ENCODE measurements around the gene TWIST2.

Gene TWIST2

DNA sequence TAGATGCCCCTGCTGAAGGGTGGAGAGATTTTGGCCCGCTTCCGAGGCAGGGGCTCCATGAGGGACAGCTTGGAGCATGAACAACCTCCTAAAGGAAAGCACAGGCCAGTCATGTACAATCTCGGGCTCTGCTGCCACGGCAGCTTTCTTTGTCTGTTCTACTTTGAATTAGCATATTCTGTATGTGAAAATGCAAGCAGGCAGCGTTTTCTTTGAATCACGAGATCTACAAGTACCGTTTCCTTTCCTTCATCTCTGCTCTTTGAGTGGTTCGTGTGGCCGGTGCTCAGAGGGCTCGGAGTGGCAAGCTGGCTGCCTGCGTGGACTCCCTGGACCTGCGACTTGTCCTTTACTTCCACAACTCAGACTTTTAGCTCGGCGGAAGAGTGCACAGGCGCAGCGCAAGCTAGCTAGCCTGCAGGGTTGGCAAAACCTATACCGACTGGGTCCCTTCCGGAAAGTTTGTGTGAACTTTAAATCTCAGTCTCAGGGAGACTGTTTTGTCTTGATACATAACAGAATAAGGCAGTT, 6.9 kb downstream of the TWIST2 start:
- Histone ChIP-seq H3K4me3 (ENCODE audit: low read depth, low read length, poor library complexity, severe bottlenecking) (no peak overlapping the region), H3K9ac (ENCODE audit: low read length) (no peak overlapping the region), H3K27ac (ENCODE audit: low read depth, low read length, poor library complexity, severe bottlenecking) (no peak overlapping the region), H3K27me3 (ENCODE audit: insufficient read depth, low read length) (no peaks in the 10 kb centered on the region), H3K4me2 (ENCODE audit: low read length) (no peak overlapping the region), H2AFZ (ENCODE audit: low read length) (no peak overlapping the region), H3K9me2 (ENCODE audit: low read depth, low read length) (no peaks in the 10 kb centered on the region), H3K36me3 (ENCODE audit: insufficient read depth, low read length) (no peaks in the 10 kb centered on the region), H3K4me1 (ENCODE audit: insufficient read depth, low read length, severe bottlenecking) (no peaks in the 10 kb centered on the region), H3K79me2 (ENCODE audit: insufficient read depth, low read length) (no peaks in the 10 kb centered on the region), H3F3A (ENCODE audit: insufficient read depth, low read length) (no peaks in the 10 kb centered on the region), H4K20me1 (ENCODE audit: insufficient read depth, low read length) (no peaks in the 10 kb centered on the region), H3K9me3 (ENCODE audit: low read length) (no peaks in the 10 kb centered on the region)
- no peak for TF ChIP-seq EZH2 (IDR thresholded peaks at IDR 0.05; ENCODE audit: borderline replicate concordance, low read length)
- TF ChIP-seq, protein P1, sequence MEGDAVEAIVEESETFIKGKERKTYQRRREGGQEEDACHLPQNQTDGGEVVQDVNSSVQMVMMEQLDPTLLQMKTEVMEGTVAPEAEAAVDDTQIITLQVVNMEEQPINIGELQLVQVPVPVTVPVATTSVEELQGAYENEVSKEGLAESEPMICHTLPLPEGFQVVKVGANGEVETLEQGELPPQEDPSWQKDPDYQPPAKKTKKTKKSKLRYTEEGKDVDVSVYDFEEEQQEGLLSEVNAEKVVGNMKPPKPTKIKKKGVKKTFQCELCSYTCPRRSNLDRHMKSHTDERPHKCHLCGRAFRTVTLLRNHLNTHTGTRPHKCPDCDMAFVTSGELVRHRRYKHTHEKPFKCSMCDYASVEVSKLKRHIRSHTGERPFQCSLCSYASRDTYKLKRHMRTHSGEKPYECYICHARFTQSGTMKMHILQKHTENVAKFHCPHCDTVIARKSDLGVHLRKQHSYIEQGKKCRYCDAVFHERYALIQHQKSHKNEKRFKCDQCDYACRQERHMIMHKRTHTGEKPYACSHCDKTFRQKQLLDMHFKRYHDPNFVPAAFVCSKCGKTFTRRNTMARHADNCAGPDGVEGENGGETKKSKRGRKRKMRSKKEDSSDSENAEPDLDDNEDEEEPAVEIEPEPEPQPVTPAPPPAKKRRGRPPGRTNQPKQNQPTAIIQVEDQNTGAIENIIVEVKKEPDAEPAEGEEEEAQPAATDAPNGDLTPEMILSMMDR (IDR thresholded peaks at IDR 0.05; ENCODE audit: low read length): no peak

DNA sequence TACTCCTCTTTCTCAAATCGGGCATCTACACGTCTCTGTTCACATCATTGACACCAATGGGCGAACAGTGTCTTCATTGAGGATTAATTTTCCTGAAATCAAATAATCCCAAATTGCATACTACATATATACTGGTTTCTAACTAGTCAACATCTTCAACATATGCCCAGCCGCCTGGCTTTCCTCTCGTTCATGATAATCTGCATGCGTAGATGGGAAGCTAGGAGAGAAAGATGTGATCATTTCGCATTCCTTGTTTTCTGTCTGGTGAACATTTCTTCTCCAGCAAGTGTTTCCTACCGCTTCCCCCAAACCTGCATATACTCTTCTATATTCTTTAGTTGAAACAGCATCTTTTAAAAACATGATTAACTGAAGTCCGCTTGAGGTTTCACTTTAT, 7.4 kb downstream of the TWIST2 start:
- Histone ChIP-seq H2AFZ (ENCODE audit: low read length) (no peak overlapping the region), H3K4me1 (ENCODE audit: insufficient read depth, low read length, severe bottlenecking) (no peaks in the 10 kb centered on the region), H3K9me2 (ENCODE audit: low read depth, low read length) (no peaks in the 10 kb centered on the region), H3K9ac (ENCODE audit: low read length) (no peak overlapping the region), H3K9me3 (ENCODE audit: low read length) (no peaks in the 10 kb centered on the region), H4K20me1 (ENCODE audit: insufficient read depth, low read length) (no peaks in the 10 kb centered on the region), H3K27me3 (ENCODE audit: insufficient read depth, low read length) (no peaks in the 10 kb centered on the region), H3K4me3 (ENCODE audit: low read depth, low read length, poor library complexity, severe bottlenecking) (no peak overlapping the region), H3K36me3 (ENCODE audit: insufficient read depth, low read length) (no peaks in the 10 kb centered on the region), H3F3A (ENCODE audit: insufficient read depth, low read length) (no peaks in the 10 kb centered on the region), H3K4me2 (ENCODE audit: low read length) (no peak overlapping the region), H3K27ac (ENCODE audit: low read depth, low read length, poor library complexity, severe bottlenecking) (no peak overlapping the region), H3K79me2 (ENCODE audit: insufficient read depth, low read length) (no peaks in the 10 kb centered on the region)
- TF ChIP-seq EZH2 (IDR thresholded peaks at IDR 0.05; ENCODE audit: borderline replicate concordance, low read length): no peak
- TF ChIP-seq, protein P1 (IDR thresholded peaks at IDR 0.05; ENCODE audit: low read length): no peak

DNA sequence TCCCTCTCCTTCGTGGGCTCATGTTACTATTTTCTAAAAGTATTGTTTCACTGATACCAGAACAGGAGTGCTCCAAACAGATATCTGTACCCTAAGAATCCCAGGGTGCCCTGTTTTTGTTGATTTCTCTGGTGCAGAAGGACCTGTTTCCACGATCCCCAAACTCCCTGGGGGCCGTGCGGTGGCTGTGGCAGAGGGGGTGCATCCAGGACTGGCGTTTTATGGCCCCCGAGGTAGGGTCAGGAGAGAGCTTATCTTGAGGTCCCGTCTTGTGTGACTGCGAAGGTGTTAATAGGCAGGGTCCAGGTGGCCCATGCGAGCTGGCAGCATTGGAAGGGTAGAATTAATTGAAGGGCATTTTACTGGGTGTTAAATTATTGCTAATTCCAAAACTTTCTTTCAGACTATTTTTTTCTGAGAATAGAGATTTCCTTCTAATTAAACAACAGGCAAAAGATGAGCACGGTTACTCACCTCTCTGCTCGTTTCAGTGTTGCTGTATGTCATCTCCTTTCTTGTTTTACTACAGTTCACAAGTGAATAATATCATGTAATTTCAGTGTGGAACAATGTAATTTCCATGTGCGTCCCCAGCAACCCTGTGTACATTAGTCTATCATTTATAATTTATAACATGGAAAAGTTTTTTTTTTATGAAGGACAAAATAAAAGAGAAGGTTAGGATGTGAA, 8.2 kb downstream of the TWIST2 start:
- H3K4me3 ChIP-seq (ENCODE audit: low read depth, low read length, poor library complexity, severe bottlenecking): no peak overlapping the region
- H3K9ac ChIP-seq (ENCODE audit: low read length): no peak overlapping the region
- no peaks in the 10 kb centered on the region for H3K4me1 ChIP-seq (ENCODE audit: insufficient read depth, low read length, severe bottlenecking)
- no peaks in the 10 kb centered on the region for H3K9me2 ChIP-seq (ENCODE audit: low read depth, low read length)
- H3K79me2 ChIP-seq (ENCODE audit: insufficient read depth, low read length): no peaks in the 10 kb centered on the region
- H4K20me1 ChIP-seq (ENCODE audit: insufficient read depth, low read length): no peaks in the 10 kb centered on the region
- H2AFZ ChIP-seq (ENCODE audit: low read length): no peak overlapping the region
- H3K4me2 ChIP-seq (ENCODE audit: low read length): no peak overlapping the region
- no peak for TF ChIP-seq EZH2 (IDR thresholded peaks at IDR 0.05; ENCODE audit: borderline replicate concordance, low read length)
- TF ChIP-seq, protein P1 (IDR thresholded peaks at IDR 0.05; ENCODE audit: low read length): no peak
- H3K27ac ChIP-seq (ENCODE audit: low read depth, low read length, poor library complexity, severe bottlenecking): no peak overlapping the region
- H3K9me3 ChIP-seq (ENCODE audit: low read length): no peaks in the 10 kb centered on the region
- no peaks in the 10 kb centered on the region for H3F3A ChIP-seq (ENCODE audit: insufficient read depth, low read length)
- H3K27me3 ChIP-seq (ENCODE audit: insufficient read depth, low read length): no peaks in the 10 kb centered on the region
- no peaks in the 10 kb centered on the region for H3K36me3 ChIP-seq (ENCODE audit: insufficient read depth, low read length)

All from OCI-LY1 (cell line).